ENCODE measurements around the gene SVIL. TPM values are rescaled to one million over a fixed set of nuclear protein-coding genes. Genes with fewer than 3 reads are reported as not detected.
A peak's percentile ranks its signal among the peaks of the same experiment; 100 is the strongest.

The SVIL gene
- total and polyA plus RNA-seq, 2 of the 13 experiments (the other 11 are each of a cell fraction or from before 2014, with no cell fraction given): 3.9 to 12.1 TPM

- no peak for TF ChIP-seq HNF1A (IDR thresholded peaks at IDR 0.05; ENCODE audit: low read depth)
- TF ChIP-seq HNF1A (CRISPR knock-in tag; IDR thresholded peaks at IDR 0.05; ENCODE audit: borderline replicate concordance): no peak
- peak; percentile 77 for TF ChIP-seq PAXIP1 (CRISPR knock-in tag; conservative IDR thresholded peaks at IDR 0.05)
- TF ChIP-seq TP53 (CRISPR knock-in tag; conservative IDR thresholded peaks at IDR 0.05): no peak
- TF ChIP-seq KDM6A (CRISPR knock-in tag; IDR thresholded peaks at IDR 0.05; ENCODE audit: low read depth): no peak
- TF ChIP-seq ZNF234 (CRISPR knock-in tag; conservative IDR thresholded peaks at IDR 0.05): no peak
- no peak for TF ChIP-seq ZFX (CRISPR knock-in tag; IDR thresholded peaks at IDR 0.05; ENCODE audit: low read depth)
- no peak for TF ChIP-seq GFI1 (CRISPR knock-in tag; IDR thresholded peaks at IDR 0.05; ENCODE audit: borderline replicate concordance)
- TF ChIP-seq ZFP37 (CRISPR knock-in tag; IDR thresholded peaks at IDR 0.05; ENCODE audit: borderline replicate concordance): no peak
- no peak for TF ChIP-seq MAZ (IDR thresholded peaks at IDR 0.05; ENCODE audit: borderline replicate concordance, low read depth, low read length)
- peak; percentile 52; the same call in 1 of the 2 replicates for TF ChIP-seq MAZ (CRISPR knock-in tag; IDR thresholded peaks at IDR 0.05; ENCODE audit: low read depth)
- no peak for TF ChIP-seq HOXA9 (CRISPR knock-in tag; IDR thresholded peaks at IDR 0.05; ENCODE audit: borderline replicate concordance)
- TF ChIP-seq ZBTB42 (CRISPR knock-in tag; IDR thresholded peaks at IDR 0.05): no peak
- TF ChIP-seq KAT7 (CRISPR knock-in tag; IDR thresholded peaks at IDR 0.05; ENCODE audit: borderline replicate concordance): no peak
- 0 out of 2 replicates have a peak, but pooled peaks have one; percentile 36 for TF ChIP-seq TARDBP (CRISPR knock-in tag; IDR thresholded peaks at IDR 0.05)
- TF ChIP-seq ZHX1 (CRISPR knock-in tag; IDR thresholded peaks at IDR 0.05; ENCODE audit: low read depth): peak; percentile 54; the same call in 1 of the 2 replicates
- TF ChIP-seq FOXA3 (CRISPR knock-in tag; IDR thresholded peaks at IDR 0.05): peak; percentile 63; the same call in 1 of the 2 replicates
- no peak for TF ChIP-seq RNF2 (conservative IDR thresholded peaks at IDR 0.05; ENCODE audit: low read depth)
- no peak for TF ChIP-seq HCFC1 (IDR thresholded peaks at IDR 0.05; ENCODE audit: low read depth, low read length)
- no peak for TF ChIP-seq MBNL3 (CRISPR knock-in tag; conservative IDR thresholded peaks at IDR 0.05)
- peak; percentile 51; the same call in 1 of the 2 replicates for TF ChIP-seq HOXA3 (CRISPR knock-in tag; IDR thresholded peaks at IDR 0.05)
- no peak for TF ChIP-seq TOE1 (CRISPR knock-in tag; IDR thresholded peaks at IDR 0.05)
Observed at GRCh38 chr10:29455095-29455494, 179.7 kb downstream of the SVIL start (continued).
